Upper lobe of left lung (tissue), 4 donors: ENCODE measurements around the gene PSEN1.

Experiments
- EP300 ChIP-seq, 4 donors: sonication (generic); formaldehyde crosslinking; IDR thresholded peaks; one replicate each; pipeline ENCODE4 v1.5.1; 2017; ENCODE audit warnings: antibody characterized with exemption in 4 of 4, control low read depth in 2 of 4
- POLR2A ChIP-seq, 4 donors: fragments of 450-650 bp; IDR thresholded peaks; one replicate each; pipeline ENCODE4 v1.5.1; 2016 to 2017; ENCODE audit warnings: antibody characterized with exemption in 4 of 4, mild to moderate bottlenecking in 2 of 4
- POLR2AphosphoS5 ChIP-seq, 2 donors: sonication (generic); formaldehyde crosslinking; IDR thresholded peaks; one replicate each; pipeline ENCODE4 v1.5.1; 2017; ENCODE audit warnings: antibody characterized with exemption in 2 of 2
- TF ChIP-seq, protein P1 (sequence below), 6 experiments: fragments of 450-650 bp in 4 of 6; fragments of 200-600 bp in 2 of 6; sonication (generic) in 2 of 6; IDR thresholded peaks; one replicate each; pipeline ENCODE4 v1.5.1; 2016 to 2019; ENCODE audit warnings: antibody characterized with exemption in 6 of 6

DNA sequence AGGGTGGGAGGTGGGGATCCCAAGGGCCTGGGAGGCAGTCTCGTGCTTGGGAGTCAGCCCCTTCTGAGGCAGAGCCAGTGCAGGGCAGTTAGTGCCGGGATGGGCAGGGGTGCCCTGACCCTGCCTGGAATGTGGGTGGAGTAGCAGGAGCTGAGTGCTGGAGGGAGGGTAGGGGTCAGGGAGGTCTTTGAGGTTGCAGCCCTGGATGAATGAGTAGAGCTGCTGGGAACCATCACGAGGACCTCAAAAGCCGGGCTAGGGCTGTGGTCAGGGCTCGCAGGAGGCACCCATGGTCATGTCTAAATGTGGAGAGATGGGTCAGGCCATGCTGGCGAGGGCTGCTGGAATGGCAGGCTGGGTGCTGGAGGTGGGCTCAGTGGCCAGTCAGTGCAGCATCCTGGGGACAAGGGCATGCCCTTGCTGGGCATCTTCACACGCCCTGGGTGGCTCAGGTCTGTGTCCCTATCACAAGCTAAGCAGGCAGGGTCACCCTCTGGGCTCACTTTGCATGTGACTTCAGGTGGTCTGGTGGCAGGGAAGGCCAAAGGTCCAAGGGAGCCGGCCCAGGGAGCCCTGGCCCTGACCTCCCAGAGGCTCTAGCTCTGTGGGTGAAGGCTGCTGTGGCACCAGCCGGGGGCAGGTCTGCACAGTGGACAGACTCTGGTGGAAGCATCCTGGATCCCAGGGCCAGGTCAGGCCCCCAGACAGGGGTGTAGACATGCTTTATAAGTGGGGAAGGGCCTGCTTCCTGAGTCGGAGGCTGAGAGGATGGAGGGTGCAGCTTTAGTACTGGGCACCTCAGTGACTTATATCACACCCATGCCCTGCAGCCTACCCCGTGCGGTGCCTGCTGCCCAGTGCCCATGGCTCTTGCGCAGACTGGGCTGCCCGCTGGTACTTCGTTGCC is 125.5 kb downstream of the PSEN1 start:
- TF ChIP-seq, protein P1, sequence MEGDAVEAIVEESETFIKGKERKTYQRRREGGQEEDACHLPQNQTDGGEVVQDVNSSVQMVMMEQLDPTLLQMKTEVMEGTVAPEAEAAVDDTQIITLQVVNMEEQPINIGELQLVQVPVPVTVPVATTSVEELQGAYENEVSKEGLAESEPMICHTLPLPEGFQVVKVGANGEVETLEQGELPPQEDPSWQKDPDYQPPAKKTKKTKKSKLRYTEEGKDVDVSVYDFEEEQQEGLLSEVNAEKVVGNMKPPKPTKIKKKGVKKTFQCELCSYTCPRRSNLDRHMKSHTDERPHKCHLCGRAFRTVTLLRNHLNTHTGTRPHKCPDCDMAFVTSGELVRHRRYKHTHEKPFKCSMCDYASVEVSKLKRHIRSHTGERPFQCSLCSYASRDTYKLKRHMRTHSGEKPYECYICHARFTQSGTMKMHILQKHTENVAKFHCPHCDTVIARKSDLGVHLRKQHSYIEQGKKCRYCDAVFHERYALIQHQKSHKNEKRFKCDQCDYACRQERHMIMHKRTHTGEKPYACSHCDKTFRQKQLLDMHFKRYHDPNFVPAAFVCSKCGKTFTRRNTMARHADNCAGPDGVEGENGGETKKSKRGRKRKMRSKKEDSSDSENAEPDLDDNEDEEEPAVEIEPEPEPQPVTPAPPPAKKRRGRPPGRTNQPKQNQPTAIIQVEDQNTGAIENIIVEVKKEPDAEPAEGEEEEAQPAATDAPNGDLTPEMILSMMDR (IDR thresholded peaks at IDR 0.05) = no peak
- no peak for TF ChIP-seq POLR2A (IDR thresholded peaks at IDR 0.05)
- no peak for TF ChIP-seq POLR2AphosphoS5 (IDR thresholded peaks at IDR 0.05)
- no peak for TF ChIP-seq EP300 (IDR thresholded peaks at IDR 0.05)
